Measurements from ENCODE around the gene MFAP3L. TPM values are rescaled to one million over a fixed set of nuclear protein-coding genes. Genes with fewer than 3 reads are reported as not detected.
"Not testable (repeated sequence)": the region's sequence is repeated elsewhere in the genome, so short reads cannot be mapped to it uniquely, and the experiment has no call there.

MFAP3L gene
- total and polyA plus RNA-seq, 8 donors: 2.1 to 4.8 (median 2.5) TPM

GRCh38 chr4:169945636-169946035 is 80.6 kb downstream of the MFAP3L start:
- no peaks in the 10 kb centered on the region for H3K27me3 ChIP-seq
- no peaks in the 10 kb centered on the region for H3K9me3 ChIP-seq
- no peak overlapping the region for H3K27ac ChIP-seq
- no peak for ATAC-seq
- H3K4me3 ChIP-seq: no peak overlapping the region
- no peak for TF ChIP-seq CTCF (IDR thresholded peaks at IDR 0.05)
- H3K36me3 ChIP-seq: no peaks in the 10 kb centered on the region
- intact Hi-C loops (cut with DNase I): no loop called here
- no peaks in the 10 kb centered on the region for H3K4me1 ChIP-seq
- DNase-seq: no peak

- H3K27ac ChIP-seq; H3K36me3 ChIP-seq; intact Hi-C loops (cut with DNase I); H3K4me1 ChIP-seq; DNase-seq; ATAC-seq; H3K27me3 ChIP-seq; H3K9me3 ChIP-seq; H3K4me3 ChIP-seq: not testable (repeated sequence)
Observed at GRCh38 chr4:169943601-169944000, 82.6 kb downstream of the MFAP3L start.

- ATAC-seq (no peak), DNase-seq (no peak)
- Histone ChIP-seq H3K27ac (no peak overlapping the region), H3K36me3 (no peaks in the 10 kb centered on the region), H3K4me3 (no peak overlapping the region), H3K27me3 (no peaks in the 10 kb centered on the region), H3K9me3 (no peaks in the 10 kb centered on the region), H3K4me1 (no peaks in the 10 kb centered on the region)
- no peak for TF ChIP-seq CTCF (IDR thresholded peaks at IDR 0.05)
- intact Hi-C loops (cut with DNase I): no loop called here
Observed at GRCh38 chr4:169941141-169941540, 85.1 kb downstream of the MFAP3L start.

- ATAC-seq (no peak), DNase-seq (no peak)
- Histone ChIP-seq H3K9me3 (no peaks in the 10 kb centered on the region), H3K27me3 (no peaks in the 10 kb centered on the region), H3K4me3 (no peak overlapping the region), H3K27ac (no peak overlapping the region), H3K36me3 (no peaks in the 10 kb centered on the region), H3K4me1 (no peaks in the 10 kb centered on the region)
- TF ChIP-seq CTCF (IDR thresholded peaks at IDR 0.05): no peak
- intact Hi-C loops (cut with DNase I): no loop called here
Observed at GRCh38 chr4:169940460-169940859, 85.7 kb downstream of the MFAP3L start.

Other genes with a start within 250 kb of the MFAP3L start
- 10 to 100 TPM; 11.0 to 11.6 TPM for gene AADAT, start 63.6 kb upstream of the MFAP3L start, total RNA-seq
- 10 to 100 TPM; 43.4 to 71.4 (median 59.6) TPM for gene AADAT, start 63.6 kb upstream of the MFAP3L start, polyA plus RNA-seq (ENCODE audit: insufficient read length in 6 of 6)